ENCODE results near the gene HEATR5A. TPM values are rescaled to one million over a fixed set of nuclear protein-coding genes. Genes with fewer than 3 reads are reported as not detected.

HEATR5A gene
- total RNA-seq, 3 donors from 2014 or later = 53.3 to 80.0 (median 56.8) TPM

- TF ChIP-seq, protein P1, sequence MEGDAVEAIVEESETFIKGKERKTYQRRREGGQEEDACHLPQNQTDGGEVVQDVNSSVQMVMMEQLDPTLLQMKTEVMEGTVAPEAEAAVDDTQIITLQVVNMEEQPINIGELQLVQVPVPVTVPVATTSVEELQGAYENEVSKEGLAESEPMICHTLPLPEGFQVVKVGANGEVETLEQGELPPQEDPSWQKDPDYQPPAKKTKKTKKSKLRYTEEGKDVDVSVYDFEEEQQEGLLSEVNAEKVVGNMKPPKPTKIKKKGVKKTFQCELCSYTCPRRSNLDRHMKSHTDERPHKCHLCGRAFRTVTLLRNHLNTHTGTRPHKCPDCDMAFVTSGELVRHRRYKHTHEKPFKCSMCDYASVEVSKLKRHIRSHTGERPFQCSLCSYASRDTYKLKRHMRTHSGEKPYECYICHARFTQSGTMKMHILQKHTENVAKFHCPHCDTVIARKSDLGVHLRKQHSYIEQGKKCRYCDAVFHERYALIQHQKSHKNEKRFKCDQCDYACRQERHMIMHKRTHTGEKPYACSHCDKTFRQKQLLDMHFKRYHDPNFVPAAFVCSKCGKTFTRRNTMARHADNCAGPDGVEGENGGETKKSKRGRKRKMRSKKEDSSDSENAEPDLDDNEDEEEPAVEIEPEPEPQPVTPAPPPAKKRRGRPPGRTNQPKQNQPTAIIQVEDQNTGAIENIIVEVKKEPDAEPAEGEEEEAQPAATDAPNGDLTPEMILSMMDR (IDR thresholded peaks at IDR 0.05) = no peak
- H3K36me3 ChIP-seq (ENCODE audit: low read depth) = no peaks in the 10 kb centered on the region
These were observed 28.3 kb downstream of the HEATR5A start for GRCh38 chr14:31391977-31392503.

DNA sequence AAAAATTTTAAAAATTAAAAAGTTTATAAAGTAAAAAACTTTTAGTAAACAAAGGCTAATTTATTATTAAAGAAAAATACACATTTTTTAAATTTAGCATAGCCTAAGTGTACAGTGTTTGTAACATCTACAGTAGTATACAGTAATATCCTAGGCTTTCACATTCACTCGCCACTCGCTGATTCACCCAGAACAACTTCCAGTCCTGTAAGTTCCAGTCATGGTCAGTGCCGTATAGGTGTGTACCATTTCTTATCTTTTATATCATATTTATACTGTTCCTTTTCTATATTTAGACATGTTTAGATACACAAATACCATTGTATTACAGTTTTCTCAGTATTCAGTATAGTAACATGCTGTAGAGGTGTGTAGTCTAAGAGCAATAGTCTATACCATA is 28.9 kb downstream of the HEATR5A start:
- ATAC-seq (peak; percentile 75), DNase-seq (no peak)
- H3K4me1 ChIP-seq (ENCODE audit: low read depth) = peaks cover 4% of the 10 kb centered on the region
- TF ChIP-seq, protein P1 (IDR thresholded peaks at IDR 0.05) = no peak
- intact Hi-C loops (cut with DNase I, micrococcal nuclease) = no loop called here
- no peaks in the 10 kb centered on the region for H3K9me3 ChIP-seq
- no peak overlapping the region for H3K4me3 ChIP-seq
- no peaks in the 10 kb centered on the region for H3K36me3 ChIP-seq (ENCODE audit: low read depth)

More at GRCh38 chr14:31391977-31392503, 28.3 kb downstream of the HEATR5A start:
- no peak overlapping the region for H3K4me3 ChIP-seq
- intact Hi-C loops (cut with DNase I, micrococcal nuclease) = no loop called here
- no peaks in the 10 kb centered on the region for H3K9me3 ChIP-seq
- DNase-seq (no peak), ATAC-seq (no peak)
- H3K4me1 ChIP-seq (ENCODE audit: low read depth) = peaks cover 4% of the 10 kb centered on the region

DNA sequence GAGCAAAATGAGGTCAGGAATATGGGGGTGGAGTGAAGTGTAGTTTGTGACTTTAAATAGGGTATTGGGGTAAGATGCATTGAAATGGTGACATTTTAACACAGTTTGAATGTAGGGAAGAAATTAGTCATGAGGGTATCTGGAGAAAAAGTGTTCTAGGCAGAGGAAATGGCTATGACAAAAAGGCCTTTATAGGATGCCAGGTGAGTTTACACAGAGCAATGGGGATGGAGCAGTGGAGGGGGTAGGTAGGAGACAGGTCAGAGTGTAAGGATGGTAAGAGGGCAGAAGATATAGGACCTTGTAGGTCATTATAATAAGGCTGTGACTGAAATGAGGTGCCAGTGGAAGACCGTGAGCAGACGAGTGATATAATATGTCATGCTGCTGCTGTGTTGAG is 30.4 kb downstream of the HEATR5A start:
- Histone ChIP-seq H3K4me1 (ENCODE audit: low read depth) (no peaks in the 10 kb centered on the region), H3K4me3 (no peak overlapping the region), H3K36me3 (ENCODE audit: low read depth) (no peaks in the 10 kb centered on the region), H3K9me3 (no peaks in the 10 kb centered on the region)
- TF ChIP-seq, protein P1 (IDR thresholded peaks at IDR 0.05) = no peak
- ATAC-seq (no peak), DNase-seq (no peak)
- intact Hi-C loops (cut with DNase I, micrococcal nuclease) = no loop called here

DNA sequence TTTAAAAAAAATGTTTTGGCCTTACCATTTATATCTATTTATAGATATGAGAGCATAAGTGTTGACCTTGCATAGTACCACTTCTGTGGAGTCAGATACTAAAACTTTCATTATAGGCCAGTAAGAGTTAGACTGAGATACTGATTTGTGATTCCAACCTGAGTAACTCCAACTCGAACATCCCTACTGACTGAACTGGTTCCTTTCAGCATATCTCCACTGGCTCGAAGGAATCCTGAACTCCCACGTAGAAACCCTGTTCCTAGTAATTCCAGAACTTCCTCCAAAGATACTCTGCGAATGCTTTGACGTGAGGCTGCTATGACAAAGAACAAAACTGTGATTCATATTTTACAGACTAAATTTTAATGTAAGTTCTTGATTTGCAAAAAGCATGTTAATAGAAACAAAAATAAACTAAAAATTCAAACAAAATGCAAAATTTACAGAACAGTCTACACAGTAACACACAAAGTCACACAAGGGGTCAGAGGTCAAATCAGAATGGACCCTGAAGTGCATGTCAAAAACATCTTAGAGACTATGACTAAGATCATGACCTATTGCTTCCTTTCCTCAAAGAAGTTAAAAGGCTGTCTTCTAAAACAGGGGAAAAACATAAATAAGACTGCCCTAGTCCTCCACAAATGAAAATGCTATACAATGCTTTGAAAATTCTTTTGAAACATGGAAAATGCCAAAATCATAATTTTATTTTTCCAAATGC is 31.5 kb downstream of the HEATR5A start:
- ATAC-seq (no peak), DNase-seq (no peak)

DNA sequence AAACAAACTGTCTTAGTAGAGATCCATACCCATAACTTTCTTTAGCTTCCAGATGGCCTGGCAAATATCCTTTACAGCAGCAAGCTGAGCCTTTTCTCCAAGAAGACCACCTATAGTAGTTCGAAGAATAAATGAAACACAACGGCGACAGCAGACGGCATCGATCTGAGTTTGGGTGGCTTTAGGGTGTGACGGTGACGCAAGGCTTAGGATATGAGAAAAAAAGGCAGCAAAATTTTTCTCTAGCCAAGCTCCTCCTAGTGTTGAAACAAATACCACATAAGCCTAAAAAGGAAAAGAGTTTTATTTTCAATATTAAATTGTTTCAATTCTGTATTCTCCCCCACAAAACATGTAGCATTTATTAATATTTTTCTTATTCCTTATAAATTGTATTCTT is 33.3 kb downstream of the HEATR5A start:
- TF ChIP-seq, protein P1 (IDR thresholded peaks at IDR 0.05) = no peak
- no peaks in the 10 kb centered on the region for H3K36me3 ChIP-seq (ENCODE audit: low read depth)

More for the DNA sequence above, 31.5 kb downstream of the HEATR5A start:
- no peaks in the 10 kb centered on the region for H3K9me3 ChIP-seq
- TF ChIP-seq, protein P1 (IDR thresholded peaks at IDR 0.05) = no peak
- H3K4me3 ChIP-seq = no peak overlapping the region
- intact Hi-C loops (cut with DNase I, micrococcal nuclease) = no loop called here
- no peaks in the 10 kb centered on the region for H3K36me3 ChIP-seq (ENCODE audit: low read depth)
- no peaks in the 10 kb centered on the region for H3K4me1 ChIP-seq (ENCODE audit: low read depth)

More for the DNA sequence above, 33.3 kb downstream of the HEATR5A start:
- Histone ChIP-seq H3K4me1 (ENCODE audit: low read depth) (no peaks in the 10 kb centered on the region), H3K4me3 (no peak overlapping the region), H3K9me3 (no peaks in the 10 kb centered on the region)
- intact Hi-C loops (cut with DNase I, micrococcal nuclease) = no loop called here
- no peak for DNase-seq
- no peak for ATAC-seq

Measured in mucosa of descending colon (tissue), 3 donors.